Mucosa of gallbladder (tissue), 1 donor: Measurements from ENCODE around the gene ABCF3. TPM values are rescaled to one million over a fixed set of nuclear protein-coding genes. Genes with fewer than 3 reads are reported as not detected.

ENCODE experiments used
- DNase-seq: peaks from one replicate; pipeline ENCODE4 v3.0.0-alpha.2; 2020; ENCODE audit warnings: low spot score
- total RNA-seq: library from RNA; stranded (reverse); gene quantifications from one replicate; pipeline ENCODE4 v1.2.1, GENCODE V29; 2021
- donor health status: DM: no; HTN: no; CAD: no.

Gene ABCF3
- total RNA-seq, 1 donor from 2014 or later, result 77.4 TPM

GRCh38 chr3:184188080-184188479 is 2.1 kb downstream of the ABCF3 start:
- no peak for DNase-seq

- DNase-seq, result no peak
Observed at GRCh38 chr3:184189421-184189820, 3.4 kb downstream of the ABCF3 start.

- DNase-seq, result no peak
Observed at GRCh38 chr3:184192889-184193288, 6.9 kb downstream of the ABCF3 start.

- no peak for DNase-seq
Observed at GRCh38 chr3:184193991-184194539, 8.1 kb downstream of the ABCF3 start.

GRCh38 chr3:184196536-184196935 is 10.5 kb downstream of the ABCF3 start:
- no peak for DNase-seq

- no peak for DNase-seq
Observed at GRCh38 chr3:184198509-184198908, 12.5 kb downstream of the ABCF3 start.

GRCh38 chr3:184200825-184201224 is 14.8 kb downstream of the ABCF3 start:
- DNase-seq, result no peak

GRCh38 chr3:184203526-184203925 is 17.5 kb downstream of the ABCF3 start:
- DNase-seq, result no peak

- no peak for DNase-seq
Observed at GRCh38 chr3:184209146-184209923, 23.3 kb downstream of the ABCF3 start.

- no peak for DNase-seq
Observed at GRCh38 chr3:184211297-184211696, 25.3 kb downstream of the ABCF3 start.

GRCh38 chr3:184211718-184212117 is 25.7 kb downstream of the ABCF3 start:
- no peak for DNase-seq

GRCh38 chr3:184218814-184219213 is 32.8 kb downstream of the ABCF3 start:
- DNase-seq, result no peak

- DNase-seq, result no peak
Observed at GRCh38 chr3:184222521-184222920, 36.5 kb downstream of the ABCF3 start.

GRCh38 chr3:184223946-184224345 is 37.9 kb downstream of the ABCF3 start:
- DNase-seq, result no peak

GRCh38 chr3:184227481-184227935 is 41.5 kb downstream of the ABCF3 start:
- no peak for DNase-seq

GRCh38 chr3:184228376-184229137 is 42.6 kb downstream of the ABCF3 start:
- DNase-seq, result no peak

GRCh38 chr3:184229394-184230080 is 43.5 kb downstream of the ABCF3 start, which contains the start of gene VWA5B2:
TSS of gene VWA5B2 (plus strand) at chr3:184229585. CDS start at chr3:184230529, 944 bp downstream.
- DNase-seq, result peak; percentile 23

- DNase-seq, result no peak
Observed at GRCh38 chr3:184230081-184230602, 44.1 kb downstream of the ABCF3 start.

GRCh38 chr3:184230603-184231528 is 44.9 kb downstream of the ABCF3 start:
- DNase-seq, result no peak

GRCh38 chr3:184231671-184232070 is 45.7 kb downstream of the ABCF3 start:
- no peak for DNase-seq
